HEK293 (cell line): ENCODE data around the gene AHCYL1.

Experiments used
- ZNF274 ChIP-seq, 2 experiments: fragments of 200-500 bp in 1 of 2; fragments of 450-650 bp in 1 of 2; sonication (Bioruptor generic) in 1 of 2; formaldehyde crosslinking in 1 of 2; IDR thresholded peaks; 2 replicates each; pipeline versions ENCODE4 v1.5.1 to v1.6.1; 2014 to 2016; ENCODE audit warnings: borderline replicate concordance in 1 of 2, inconsistent platforms in 1 of 2, low read length in 1 of 2, missing biosample characterization in 1 of 2, missing genetic modification characterization in 1 of 2
- ZNF571 ChIP-seq: fragments of 450-650 bp; formaldehyde crosslinking; IDR thresholded peaks from 2 replicates; pipeline ENCODE4 v1.5.0; 2017; ENCODE audit warnings: missing biosample characterization, missing genetic modification characterization
- ZNF621 ChIP-seq: fragments of 450-650 bp; formaldehyde crosslinking; IDR thresholded peaks from 2 replicates; pipeline ENCODE4 v1.5.1; 2017; ENCODE audit warnings: missing biosample characterization, missing genetic modification characterization
- ZNF629 ChIP-seq: fragments of 450-650 bp; formaldehyde crosslinking; IDR thresholded peaks from 2 replicates; pipeline ENCODE4 v1.5.1; 2017; ENCODE audit warnings: missing biosample characterization, missing genetic modification characterization
- ZNF76 ChIP-seq: fragments of 450-650 bp; formaldehyde crosslinking; IDR thresholded peaks from 2 replicates; pipeline ENCODE4; 2016; ENCODE audit warnings: low read depth, missing biosample characterization, missing genetic modification characterization, borderline replicate concordance
- ZNF792 ChIP-seq: fragments of 450-650 bp; formaldehyde crosslinking; IDR thresholded peaks from 2 replicates; pipeline ENCODE4 v1.5.1; 2016; ENCODE audit warnings: missing biosample characterization, missing genetic modification characterization
- TF ChIP-seq, protein P1 (sequence below): fragments of 450-650 bp; formaldehyde crosslinking; IDR thresholded peaks from 2 replicates; pipeline ENCODE4 v1.5.1; 2016; ENCODE audit warnings: missing biosample characterization, missing genetic modification characterization
- TF ChIP-seq, protein P2 (sequence below): fragments of 450-650 bp; formaldehyde crosslinking; IDR thresholded peaks from 2 replicates; pipeline ENCODE4 v1.5.1; 2016; ENCODE audit warnings: missing biosample characterization, missing genetic modification characterization
- TF ChIP-seq, protein P3 (sequence below): fragments of 450-650 bp; formaldehyde crosslinking; IDR thresholded peaks from 2 replicates; pipeline ENCODE4 v1.5.1; 2016; ENCODE audit warnings: missing biosample characterization, missing genetic modification characterization
- TF ChIP-seq, protein P4 (sequence below): IDR thresholded peaks from 2 replicates; pipeline ENCODE4 v1.6.1; 2011; ENCODE audit warnings: mild to moderate bottlenecking, low read depth, low read length, borderline replicate concordance
- TF ChIP-seq, protein P5 (sequence below): fragments of 450-650 bp; formaldehyde crosslinking; IDR thresholded peaks from 2 replicates; pipeline ENCODE4 v1.5.1; 2016; ENCODE audit warnings: missing biosample characterization, missing genetic modification characterization

DNA sequence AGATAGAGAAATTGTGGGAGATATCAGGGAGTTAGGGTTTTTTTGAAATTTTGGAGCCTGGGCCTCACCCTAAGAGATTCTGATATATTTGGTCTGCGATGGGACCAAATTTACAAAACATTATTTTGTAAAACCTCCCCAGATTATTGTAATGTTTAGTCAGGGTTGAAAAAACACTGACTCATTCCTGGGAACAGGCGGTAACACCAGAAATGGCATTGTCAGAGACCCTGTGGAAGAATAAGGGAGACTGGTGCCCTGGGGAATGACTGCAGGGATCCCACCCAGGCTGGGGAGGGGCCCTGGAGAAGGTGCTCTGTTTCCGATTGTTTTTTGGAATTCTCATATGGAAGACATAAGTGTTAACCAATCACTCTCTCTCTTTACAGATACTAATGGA is 36.7 kb downstream of the AHCYL1 start:
- TF ChIP-seq, protein P1, sequence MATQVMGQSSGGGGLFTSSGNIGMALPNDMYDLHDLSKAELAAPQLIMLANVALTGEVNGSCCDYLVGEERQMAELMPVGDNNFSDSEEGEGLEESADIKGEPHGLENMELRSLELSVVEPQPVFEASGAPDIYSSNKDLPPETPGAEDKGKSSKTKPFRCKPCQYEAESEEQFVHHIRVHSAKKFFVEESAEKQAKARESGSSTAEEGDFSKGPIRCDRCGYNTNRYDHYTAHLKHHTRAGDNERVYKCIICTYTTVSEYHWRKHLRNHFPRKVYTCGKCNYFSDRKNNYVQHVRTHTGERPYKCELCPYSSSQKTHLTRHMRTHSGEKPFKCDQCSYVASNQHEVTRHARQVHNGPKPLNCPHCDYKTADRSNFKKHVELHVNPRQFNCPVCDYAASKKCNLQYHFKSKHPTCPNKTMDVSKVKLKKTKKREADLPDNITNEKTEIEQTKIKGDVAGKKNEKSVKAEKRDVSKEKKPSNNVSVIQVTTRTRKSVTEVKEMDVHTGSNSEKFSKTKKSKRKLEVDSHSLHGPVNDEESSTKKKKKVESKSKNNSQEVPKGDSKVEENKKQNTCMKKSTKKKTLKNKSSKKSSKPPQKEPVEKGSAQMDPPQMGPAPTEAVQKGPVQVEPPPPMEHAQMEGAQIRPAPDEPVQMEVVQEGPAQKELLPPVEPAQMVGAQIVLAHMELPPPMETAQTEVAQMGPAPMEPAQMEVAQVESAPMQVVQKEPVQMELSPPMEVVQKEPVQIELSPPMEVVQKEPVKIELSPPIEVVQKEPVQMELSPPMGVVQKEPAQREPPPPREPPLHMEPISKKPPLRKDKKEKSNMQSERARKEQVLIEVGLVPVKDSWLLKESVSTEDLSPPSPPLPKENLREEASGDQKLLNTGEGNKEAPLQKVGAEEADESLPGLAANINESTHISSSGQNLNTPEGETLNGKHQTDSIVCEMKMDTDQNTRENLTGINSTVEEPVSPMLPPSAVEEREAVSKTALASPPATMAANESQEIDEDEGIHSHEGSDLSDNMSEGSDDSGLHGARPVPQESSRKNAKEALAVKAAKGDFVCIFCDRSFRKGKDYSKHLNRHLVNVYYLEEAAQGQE (tag by site-specific recombination), result no peak
- TF ChIP-seq ZNF792 (tag by site-specific recombination) (no peak), ZNF76 (no peak), ZNF571 (no peak), ZNF274 (IDR thresholded peaks at IDR 0.05; ENCODE audit: low read length) (no peak), ZNF274 (tag by site-specific recombination; IDR thresholded peaks at IDR 0.05; ENCODE audit: borderline replicate concordance) (no peak), ZNF621 (tag by site-specific recombination) (no peak), ZNF629 (tag by site-specific recombination) (no peak)
- TF ChIP-seq, protein P2, sequence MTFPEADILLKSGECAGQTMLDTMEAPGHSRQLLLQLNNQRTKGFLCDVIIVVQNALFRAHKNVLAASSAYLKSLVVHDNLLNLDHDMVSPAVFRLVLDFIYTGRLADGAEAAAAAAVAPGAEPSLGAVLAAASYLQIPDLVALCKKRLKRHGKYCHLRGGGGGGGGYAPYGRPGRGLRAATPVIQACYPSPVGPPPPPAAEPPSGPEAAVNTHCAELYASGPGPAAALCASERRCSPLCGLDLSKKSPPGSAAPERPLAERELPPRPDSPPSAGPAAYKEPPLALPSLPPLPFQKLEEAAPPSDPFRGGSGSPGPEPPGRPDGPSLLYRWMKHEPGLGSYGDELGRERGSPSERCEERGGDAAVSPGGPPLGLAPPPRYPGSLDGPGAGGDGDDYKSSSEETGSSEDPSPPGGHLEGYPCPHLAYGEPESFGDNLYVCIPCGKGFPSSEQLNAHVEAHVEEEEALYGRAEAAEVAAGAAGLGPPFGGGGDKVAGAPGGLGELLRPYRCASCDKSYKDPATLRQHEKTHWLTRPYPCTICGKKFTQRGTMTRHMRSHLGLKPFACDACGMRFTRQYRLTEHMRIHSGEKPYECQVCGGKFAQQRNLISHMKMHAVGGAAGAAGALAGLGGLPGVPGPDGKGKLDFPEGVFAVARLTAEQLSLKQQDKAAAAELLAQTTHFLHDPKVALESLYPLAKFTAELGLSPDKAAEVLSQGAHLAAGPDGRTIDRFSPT, result no peak
- TF ChIP-seq, protein P3, sequence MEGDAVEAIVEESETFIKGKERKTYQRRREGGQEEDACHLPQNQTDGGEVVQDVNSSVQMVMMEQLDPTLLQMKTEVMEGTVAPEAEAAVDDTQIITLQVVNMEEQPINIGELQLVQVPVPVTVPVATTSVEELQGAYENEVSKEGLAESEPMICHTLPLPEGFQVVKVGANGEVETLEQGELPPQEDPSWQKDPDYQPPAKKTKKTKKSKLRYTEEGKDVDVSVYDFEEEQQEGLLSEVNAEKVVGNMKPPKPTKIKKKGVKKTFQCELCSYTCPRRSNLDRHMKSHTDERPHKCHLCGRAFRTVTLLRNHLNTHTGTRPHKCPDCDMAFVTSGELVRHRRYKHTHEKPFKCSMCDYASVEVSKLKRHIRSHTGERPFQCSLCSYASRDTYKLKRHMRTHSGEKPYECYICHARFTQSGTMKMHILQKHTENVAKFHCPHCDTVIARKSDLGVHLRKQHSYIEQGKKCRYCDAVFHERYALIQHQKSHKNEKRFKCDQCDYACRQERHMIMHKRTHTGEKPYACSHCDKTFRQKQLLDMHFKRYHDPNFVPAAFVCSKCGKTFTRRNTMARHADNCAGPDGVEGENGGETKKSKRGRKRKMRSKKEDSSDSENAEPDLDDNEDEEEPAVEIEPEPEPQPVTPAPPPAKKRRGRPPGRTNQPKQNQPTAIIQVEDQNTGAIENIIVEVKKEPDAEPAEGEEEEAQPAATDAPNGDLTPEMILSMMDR, result no peak
- TF ChIP-seq, protein P4, sequence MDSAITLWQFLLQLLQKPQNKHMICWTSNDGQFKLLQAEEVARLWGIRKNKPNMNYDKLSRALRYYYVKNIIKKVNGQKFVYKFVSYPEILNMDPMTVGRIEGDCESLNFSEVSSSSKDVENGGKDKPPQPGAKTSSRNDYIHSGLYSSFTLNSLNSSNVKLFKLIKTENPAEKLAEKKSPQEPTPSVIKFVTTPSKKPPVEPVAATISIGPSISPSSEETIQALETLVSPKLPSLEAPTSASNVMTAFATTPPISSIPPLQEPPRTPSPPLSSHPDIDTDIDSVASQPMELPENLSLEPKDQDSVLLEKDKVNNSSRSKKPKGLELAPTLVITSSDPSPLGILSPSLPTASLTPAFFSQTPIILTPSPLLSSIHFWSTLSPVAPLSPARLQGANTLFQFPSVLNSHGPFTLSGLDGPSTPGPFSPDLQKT, result no peak
- TF ChIP-seq, protein P5, sequence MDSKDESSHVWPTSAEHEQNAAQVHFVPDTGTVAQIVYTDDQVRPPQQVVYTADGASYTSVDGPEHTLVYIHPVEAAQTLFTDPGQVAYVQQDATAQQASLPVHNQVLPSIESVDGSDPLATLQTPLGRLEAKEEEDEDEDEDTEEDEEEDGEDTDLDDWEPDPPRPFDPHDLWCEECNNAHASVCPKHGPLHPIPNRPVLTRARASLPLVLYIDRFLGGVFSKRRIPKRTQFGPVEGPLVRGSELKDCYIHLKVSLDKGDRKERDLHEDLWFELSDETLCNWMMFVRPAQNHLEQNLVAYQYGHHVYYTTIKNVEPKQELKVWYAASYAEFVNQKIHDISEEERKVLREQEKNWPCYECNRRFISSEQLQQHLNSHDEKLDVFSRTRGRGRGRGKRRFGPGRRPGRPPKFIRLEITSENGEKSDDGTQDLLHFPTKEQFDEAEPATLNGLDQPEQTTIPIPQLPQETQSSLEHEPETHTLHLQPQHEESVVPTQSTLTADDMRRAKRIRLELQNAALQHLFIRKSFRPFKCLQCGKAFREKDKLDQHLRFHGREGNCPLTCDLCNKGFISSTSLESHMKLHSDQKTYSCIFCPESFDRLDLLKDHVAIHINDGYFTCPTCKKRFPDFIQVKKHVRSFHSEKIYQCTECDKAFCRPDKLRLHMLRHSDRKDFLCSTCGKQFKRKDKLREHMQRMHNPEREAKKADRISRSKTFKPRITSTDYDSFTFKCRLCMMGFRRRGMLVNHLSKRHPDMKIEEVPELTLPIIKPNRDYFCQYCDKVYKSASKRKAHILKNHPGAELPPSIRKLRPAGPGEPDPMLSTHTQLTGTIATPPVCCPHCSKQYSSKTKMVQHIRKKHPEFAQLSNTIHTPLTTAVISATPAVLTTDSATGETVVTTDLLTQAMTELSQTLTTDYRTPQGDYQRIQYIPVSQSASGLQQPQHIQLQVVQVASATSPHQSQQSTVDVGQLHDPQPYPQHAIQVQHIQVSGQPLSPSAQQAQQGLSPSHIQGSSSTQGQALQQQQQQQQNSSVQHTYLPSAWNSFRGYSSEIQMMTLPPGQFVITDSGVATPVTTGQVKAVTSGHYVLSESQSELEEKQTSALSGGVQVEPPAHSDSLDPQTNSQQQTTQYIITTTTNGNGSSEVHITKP (tag by site-specific recombination), result no peak
